Hepatic stellate cell (primary cell): Measurements from ENCODE around the gene SLC22A23.

Source experiments
- DNase-seq: peaks from one replicate; pipeline ENCODE4 v3.0.0; 2011; ENCODE audit warnings: low spot score

Gene SLC22A23

DNA sequence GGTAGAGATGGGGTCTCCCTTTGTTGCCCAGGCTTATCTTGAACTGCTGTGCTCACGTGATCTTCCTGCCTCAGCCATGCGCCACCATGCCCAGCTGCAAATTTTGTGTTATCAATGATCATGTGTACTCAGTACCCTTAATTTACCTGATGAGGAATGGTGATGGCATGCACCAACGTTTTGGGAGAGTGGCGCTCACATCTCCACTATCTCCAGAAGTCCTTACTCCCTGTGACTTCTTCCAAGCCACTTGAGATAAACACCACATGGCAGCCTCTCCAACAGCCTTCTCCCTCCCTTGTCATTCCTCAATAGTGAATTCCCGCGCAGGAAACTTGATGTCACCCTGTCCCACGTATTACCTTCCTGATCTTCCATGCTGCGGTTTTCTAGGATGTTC is 140.0 kb downstream of the SLC22A23 start:
- no peak for DNase-seq

DNA sequence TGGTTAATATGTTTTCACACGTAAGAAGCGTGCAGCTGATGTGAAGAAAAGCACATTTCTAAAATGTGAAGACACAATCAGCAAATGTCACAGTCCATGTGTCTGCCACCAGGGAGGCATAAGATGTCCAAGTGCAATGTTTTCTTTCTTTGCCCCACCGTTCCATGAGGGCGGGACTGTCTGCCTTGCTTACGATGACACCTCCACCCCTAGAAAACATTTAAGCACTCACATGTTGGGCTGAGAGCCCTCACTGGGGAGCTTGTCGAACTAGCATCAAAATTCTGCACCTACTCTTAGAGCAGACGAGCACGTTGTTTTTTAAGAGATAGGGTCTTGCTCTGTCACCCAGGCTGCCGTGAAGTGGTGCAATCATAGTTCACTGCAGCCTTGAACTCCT is 140.5 kb downstream of the SLC22A23 start:
- no peak for DNase-seq

DNA sequence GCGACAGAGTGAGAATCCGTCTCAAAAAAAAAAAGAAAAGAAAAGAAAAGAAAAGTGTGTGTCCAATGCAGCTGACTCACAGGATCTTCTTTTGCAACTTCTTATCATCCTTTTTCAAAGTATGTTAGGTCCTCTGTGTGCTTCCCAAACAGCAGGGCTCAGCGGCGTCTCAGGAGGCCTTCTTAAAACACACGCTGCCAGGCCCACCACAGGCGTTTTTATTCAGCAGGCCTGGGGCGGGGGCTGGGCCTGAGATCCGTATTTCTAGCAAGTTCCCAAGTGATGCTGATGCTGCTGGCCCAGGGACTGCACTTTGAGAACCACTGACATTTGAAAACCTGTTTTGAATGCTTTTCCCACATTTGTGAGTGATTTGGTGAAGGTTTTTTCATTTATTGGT is 141.0 kb downstream of the SLC22A23 start:
- no peak for DNase-seq

DNA sequence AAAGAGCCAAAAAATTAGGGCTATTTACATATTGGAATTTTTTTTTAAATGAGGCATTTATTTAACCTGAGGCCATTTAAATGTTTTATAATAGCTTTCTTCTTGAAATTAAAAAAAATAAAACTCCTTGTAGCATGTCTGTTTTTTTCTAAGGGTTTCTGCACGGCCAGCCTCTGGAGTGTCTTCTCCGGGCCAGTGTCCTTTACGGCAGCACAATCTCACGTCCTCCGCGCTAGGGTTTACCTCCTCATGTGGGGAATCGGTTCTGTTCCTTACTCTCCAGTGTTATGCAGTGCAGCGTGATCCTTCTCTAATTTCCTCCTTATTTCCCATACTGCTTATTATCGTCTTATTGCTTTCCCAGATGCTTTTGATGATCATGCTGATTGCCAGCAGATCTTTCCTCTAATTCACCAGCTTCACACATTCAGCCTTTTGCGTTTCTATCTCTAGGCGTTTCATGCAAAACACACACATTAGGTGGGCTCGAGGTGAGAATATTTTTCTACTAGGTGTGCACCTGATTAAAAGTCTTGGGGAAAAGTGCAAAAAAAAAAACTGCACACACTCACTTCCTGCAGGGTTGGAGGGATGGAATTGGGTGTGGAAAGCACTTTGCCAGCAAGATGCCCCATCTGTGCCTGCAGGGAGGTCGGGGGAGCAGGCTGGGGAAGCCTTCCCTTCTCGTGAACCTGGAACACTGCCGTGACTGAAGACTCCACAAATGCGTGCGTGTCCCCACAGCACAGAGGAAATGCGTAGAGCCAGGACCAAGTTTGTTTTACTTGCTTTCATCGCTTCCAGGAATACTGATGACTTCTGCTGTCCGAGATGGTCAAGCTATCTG is 142.0 kb downstream of the SLC22A23 start:
- DNase-seq = no peak

DNA sequence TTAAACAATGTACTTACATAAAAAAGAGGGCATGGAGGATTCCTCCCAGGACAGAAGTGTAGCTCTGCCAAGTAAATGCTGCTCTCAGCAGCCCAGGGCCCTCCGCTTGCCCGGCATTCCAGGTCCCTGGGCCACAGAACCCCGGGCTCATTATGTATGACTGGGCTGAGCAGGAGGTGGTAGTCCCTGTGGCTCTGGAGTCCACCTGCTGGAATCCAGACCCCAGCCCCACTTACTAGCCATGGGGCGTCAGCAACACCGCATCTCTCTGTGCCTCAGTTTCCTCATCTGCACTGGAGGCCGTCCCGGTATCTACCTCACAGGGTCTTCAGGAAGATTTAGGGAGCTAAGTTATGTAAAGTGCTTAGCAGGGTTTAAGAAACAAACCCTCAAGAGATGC is 142.7 kb downstream of the SLC22A23 start:
- DNase-seq = no peak

DNA sequence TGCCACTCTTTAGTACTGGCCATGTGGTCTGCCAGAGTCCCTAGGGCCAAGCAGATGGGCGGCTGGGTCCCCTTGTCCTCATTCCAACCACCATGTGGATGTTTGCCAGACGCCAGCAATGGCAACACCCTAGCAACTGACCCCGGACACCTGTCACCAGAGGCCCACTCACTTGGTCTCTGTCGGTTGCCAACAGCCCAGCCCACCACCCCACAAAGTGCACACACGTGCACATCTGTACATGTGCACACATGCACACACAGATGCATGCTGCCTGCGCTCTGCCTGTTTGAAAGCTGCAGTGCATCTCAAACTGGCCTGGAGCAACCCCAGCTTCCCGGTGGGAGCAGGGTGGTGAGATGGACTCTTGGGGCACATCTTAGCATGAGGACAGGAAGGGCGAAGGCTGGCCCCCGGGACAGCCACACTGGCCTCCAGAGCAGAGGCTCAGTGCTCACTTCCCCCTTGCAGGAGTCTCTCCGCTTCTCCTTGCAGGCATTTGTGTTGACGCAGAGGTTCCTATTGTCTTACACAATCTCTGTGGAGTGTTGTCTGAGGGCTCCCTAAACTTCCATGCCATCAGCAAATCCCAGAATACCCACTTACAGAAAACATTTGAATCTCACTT is 144.1 kb downstream of the SLC22A23 start:
- no peak for DNase-seq

DNA sequence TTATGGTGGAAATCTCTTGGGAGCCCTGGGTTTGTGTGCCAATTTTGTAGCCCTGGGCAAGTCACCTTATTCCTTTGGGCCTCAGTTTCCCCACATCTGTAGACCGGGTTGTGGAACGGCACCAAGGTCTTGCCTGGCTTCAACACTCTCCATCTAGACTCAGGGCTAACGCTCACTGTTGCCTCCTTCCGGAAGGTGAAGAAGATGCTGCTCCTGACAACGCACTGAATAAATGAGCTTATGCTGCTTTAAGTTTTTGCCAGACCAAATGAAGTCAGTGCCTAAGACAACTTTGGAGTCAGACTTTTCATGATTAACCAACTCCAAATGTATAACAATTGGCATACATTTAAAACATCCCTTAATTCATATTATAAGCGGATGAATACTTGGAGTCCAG is 145.0 kb downstream of the SLC22A23 start:
- DNase-seq = no peak

DNA sequence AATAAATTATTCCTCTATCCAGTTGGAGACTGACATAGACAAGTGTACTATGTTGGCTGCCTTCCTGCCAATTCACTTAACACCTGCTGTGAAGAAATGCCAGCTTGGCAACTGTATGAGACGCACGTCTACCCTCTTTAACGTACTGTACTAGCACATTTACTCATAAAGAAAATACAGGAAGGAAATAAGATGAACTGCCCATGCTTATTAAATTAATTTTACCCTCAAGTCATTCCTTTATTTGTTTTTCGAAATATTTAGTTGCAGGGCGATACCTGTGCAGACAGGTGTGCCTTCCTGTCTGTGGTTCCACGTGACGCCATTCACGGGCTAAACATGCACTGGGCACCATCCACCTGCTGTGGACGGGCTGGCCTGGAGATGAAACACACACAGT is 146.1 kb downstream of the SLC22A23 start:
- DNase-seq = no peak

DNA sequence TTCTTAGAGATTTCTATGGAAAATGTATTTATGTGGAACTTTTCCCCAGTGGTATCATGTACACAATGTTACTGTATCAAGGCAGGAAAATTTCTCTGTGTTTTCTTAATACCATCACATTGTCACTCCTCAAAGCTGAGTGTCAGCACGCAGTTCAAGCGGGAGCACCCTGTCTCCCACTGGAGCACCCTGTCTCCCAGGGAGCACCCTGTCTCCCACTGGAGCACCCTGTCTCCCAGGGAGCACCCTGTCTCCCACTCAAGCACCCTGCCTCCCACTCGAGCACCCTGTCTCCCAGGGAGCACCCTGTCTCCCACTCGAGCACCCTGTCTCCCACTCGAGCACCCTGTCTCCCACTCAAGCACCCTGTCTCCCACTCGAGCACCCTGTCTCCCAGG is 146.8 kb downstream of the SLC22A23 start:
- no peak for DNase-seq

DNA sequence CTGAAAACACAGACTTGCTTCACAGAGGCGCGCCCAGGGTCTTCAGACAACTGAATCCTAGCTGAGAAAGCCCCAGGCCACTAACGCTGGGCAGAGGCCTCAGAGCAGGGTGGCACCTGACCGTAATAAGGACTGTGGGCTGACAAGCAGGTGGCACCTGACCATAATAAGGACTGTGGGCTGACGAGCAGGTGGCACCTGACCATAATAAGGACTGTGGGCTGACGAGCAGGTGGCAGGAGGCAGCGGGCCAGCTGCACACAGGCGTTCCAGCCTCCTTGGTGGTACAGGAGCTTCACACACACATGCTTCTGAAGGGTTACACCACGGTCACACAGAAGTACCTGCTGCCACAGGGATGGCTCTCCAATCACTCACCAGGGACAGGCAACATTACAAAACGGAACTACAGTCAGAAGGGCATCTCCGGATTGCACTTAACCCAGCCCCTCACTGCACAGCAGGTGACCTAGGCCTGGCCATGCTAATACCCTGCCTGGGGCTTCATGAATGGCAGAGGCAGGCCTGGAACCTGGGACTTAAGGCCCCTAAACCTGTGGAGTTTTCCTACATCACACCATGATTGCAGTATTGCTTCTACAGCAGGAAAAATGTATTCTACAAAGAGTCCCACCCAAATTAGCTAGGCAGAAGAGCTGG is 147.3 kb downstream of the SLC22A23 start:
- no peak for DNase-seq

DNA sequence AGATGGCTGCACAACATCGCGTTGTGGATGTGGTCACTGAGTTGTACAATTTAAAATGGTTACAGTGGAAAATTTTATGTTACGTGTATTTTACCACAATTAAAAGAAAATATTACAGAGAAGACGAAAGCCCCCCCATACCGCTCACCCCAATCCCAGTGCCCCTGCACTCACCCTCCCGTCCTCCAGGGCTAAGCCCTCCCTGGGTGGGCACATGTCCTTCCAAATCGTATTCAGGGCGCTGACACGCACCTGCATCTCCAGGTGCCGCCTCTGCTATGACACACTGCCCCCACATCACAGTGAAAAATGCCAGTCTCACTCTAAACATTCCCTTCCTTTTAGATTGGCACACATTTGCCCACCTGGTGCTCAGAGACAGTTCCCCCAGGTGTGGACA is 148.7 kb downstream of the SLC22A23 start:
- no peak for DNase-seq

DNA sequence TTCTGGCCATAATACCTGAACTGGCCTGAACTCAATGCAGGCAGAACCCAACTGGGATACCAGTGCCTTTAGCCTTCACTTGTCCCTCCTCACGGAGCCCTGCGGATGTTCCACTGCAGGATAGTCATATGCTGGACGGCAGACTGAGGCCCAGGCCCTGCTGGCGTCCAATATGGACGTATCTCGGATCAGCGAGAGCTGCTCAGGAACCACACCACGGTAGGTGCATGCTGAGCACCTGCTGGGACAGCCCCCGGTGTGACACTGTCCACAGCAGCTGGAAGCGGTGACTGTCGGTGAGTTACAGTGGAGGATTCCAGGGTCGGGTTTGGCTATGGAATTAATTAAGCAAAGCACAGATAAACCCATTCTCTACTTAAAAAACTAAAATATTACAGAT is 149.4 kb downstream of the SLC22A23 start:
- DNase-seq = no peak

DNA sequence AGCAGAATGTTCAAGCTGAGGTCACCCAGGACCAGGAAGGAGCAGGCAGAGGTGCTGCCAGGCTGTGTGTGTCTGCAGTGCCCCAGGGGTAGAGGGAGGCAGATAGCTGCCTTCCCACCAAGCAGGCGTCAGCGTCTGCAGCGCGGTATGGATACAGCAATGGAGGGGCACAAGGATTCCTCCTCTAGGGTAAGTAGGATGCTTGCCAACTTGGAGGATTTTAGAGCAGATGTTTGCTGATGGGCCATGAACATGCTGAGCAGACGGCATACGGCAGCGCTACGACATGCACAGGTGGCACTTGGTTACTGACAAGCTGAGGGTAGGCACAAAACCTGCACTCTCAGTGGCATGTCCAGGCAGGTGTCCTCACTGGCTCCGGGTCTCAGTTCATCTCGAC is 150.0 kb downstream of the SLC22A23 start:
- no peak for DNase-seq

DNA sequence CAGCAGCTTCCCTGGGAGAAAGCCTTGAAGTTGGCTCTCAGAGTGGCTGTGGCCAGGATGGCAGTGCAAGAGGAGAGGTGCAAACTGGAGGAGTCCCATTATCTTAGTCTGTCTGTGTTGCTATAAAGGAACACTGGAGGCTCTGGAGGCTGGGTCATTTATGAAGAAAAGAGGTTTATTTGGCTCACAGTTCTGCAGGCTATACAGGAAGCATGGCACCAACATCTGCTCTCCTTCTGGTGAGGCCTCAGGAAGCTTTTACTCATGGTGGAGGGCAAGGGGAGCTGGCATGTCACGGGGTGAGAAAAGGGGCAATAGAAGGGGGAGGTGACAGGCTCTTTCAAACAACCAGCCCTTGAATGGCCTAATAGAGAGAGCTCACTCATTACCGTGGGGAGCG is 151.0 kb downstream of the SLC22A23 start:
- DNase-seq = no peak

DNA sequence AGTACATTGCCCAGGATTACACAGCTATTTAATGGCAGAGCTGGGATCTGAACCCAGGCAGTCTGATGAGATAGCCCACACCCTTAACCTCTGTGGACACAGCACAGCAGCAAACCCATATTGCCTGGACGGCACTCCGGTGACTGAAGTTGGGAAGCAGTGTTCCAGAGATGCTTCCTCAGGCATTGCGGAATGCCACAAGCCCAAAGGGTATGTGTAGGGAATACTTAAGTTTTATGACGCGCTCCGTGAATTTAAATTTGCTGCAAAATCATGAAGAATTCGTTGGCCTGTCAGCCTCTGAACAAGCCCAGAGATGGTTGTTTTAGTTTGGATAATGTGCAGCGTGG is 151.7 kb downstream of the SLC22A23 start:
- DNase-seq = no peak

DNA sequence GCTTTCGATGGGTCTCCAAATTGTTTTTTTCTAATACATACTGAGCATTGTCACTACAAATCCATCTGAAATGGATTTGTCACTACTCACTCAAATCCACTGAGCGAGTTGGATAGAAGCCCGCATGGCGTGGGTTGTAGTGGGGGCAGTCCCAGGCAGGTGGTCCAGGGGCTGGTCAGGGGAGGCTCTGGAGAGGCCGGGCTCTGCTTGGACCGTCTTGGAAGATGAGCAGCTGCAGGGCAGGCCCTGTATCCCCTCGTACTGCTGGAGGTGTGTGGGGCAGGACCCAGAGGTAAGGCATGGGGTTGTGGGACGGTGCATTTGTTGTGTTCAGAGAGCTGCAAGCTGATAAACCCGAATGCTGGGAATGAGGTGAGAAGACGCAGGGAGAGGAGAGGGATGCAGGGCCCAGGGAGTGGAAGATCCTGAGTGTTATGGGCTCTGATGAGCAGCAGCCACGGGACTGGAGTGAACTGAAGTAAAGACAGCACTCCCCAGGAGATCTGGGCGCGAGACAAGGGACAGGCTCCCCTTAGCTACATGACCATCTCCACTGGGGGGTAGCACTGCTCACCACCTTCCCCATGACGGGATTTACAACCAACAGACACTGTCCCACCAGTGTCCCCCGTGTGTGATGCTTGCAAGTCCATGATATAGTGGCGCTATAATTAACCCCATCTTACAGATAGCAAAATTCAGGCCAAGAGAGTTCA is 152.2 kb downstream of the SLC22A23 start:
- DNase-seq = no peak

DNA sequence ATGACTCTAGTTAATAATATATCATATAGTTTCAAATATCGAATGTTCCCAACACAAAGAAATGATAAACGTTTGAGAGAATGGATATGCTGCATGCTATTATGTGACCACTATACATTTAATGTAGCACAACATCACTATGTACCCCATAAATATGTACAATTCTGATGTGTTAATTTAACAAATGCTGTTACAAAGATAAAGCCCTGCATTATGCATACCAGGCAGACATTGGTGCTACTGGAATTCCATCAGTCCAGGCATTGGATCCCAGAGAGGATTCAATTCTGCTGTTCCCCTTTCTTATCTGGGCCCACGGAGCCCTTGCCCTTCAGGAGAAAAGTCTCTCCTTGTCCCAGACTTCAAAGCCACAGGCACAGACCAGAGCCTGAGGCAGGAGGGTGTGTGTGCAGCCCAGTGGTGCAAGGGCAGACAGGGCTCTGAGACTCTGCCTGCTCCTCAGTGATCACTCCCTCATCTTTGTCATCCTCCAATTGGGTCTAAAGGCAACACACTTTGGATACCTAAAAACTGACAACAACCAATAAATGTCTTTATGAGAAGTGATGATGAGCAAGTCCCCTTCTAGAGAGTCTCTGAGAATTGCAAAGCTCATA is 152.9 kb downstream of the SLC22A23 start:
- DNase-seq = no peak

DNA sequence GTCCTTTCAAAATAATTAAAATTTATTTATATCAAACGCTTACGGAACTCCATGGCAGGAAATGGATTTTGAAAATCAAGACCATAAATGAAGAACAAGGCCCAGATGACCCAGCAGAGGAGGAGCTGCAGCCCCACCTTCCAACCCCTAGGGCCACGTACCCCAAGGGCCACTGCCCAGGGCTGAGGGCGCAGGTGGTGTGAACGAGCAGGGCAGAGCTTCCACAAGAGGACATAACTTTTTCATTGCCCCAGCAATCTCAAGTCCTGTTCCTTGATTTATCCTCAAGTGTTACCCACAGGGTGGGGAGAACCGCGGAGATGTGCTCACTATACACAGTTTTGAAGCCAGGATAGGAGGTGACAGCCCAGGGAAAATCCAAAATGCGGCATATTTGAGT is 155.3 kb downstream of the SLC22A23 start:
- DNase-seq = no peak

DNA sequence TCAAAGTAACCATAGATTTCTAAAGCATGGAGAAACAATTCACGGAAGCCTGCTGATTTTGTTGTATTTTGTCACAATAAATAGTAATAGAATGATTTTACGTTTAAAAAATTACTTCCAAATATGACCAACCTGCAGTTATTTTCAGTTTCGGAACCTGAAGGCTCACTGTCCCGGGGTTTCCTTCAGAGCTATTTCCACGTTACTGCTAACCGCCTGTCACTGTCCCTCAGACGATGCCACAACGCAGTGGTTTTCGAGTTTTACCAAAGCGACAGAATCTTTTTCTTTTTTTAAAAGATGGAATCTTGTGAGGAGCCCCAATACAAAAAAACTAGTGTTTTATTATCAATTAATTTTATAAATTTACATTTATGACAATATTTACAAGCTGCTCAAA is 157.6 kb downstream of the SLC22A23 start:
- no peak for DNase-seq

DNA sequence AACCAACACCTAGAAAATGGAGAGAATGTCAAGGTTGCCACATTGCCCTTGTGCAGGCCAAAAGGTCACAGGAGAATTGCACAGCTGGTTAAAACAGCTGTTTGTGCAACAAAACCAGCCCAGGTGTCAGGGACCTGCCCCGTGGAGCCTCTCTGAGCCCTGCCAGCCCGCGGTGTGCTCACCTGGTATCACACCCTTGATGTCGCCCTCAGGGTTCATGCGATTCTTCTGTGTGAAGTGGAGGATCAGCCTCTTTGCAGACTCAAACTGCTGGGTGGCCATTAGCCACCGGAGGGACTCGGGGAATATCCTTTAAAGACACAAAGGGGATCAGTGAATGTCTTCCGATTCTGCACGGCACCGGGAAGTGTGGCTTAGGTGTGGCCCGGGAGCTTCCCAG is 158.9 kb downstream of the SLC22A23 start:
- no peak for DNase-seq

DNA sequence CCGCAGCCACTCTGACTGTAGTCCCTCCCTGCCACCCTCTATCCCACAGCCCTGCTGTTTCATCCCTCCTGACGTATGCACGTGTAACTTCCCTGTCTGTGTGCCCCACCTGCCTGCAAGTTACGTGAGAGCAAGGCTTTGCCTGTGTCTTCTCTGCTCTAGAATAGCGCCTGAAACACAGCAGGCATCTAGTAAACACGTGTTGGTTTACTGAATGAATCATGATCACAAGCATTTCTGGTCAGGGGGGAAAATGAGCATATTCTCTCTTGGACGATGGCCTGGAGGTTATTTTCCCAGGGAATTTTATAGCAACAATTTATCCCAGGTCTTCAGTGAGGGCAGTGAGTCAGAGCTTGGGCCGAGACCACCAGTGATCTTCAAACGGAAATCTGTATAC is 159.8 kb downstream of the SLC22A23 start:
- no peak for DNase-seq

DNA sequence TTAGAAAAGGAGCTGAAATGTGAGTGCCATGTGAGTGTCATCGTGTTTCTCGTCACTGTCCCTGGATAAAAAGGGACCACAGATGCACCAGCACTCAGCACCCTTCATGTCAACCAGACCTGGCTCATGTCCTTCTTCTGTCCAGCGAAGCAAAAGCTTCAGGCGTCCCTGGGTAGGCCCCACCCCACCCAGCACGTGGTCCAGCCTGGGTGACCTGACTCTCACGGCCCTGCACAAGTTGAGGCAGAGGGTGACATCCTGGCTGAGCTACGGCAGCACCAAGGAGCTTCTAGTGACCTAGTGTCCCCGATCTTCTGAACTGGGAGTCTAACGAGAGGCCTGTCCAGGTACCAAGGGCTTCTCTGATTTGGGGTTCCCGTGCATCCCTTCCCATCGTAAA is 160.3 kb downstream of the SLC22A23 start:
- no peak for DNase-seq
